HG02763 (cell line): Measurements from ENCODE around the gene TTC28.
"Not testable (repeated sequence)": the region's sequence is repeated elsewhere in the genome, so short reads cannot be mapped to it uniquely, and the experiment has no call there.

Source experiments
- ATAC-seq: cut with Tn5 transposase; IDR thresholded peaks from one replicate; pipeline ENCODE4 v1.9.1; 2021; ENCODE audit warnings: mild to moderate bottlenecking, moderate library complexity; ENCODE audit not compliant: unreplicated experiment

TTC28 gene

GRCh38 chr22:28241656-28242290 lies 437.9 kb downstream of the TTC28 start:
- ATAC-seq = no peak

DNA sequence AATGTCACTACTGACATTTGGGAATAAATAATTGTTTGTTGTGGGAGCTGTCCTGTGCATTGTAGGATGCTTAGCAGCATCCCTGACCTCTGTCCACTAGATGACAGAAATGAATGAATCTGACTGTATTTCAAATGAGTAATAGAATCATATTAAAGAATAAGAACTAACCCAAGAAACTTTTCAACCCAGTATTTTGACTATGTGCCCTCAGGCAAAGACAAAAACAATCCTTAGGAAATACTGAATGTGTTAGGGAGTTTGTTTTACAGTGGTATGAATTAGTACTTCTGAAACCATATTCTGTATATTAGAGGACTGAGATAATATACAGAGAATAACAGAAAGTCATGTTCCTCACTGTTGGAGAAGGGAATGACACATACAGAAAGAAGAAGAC lies 439.7 kb downstream of the TTC28 start:
- no peak for ATAC-seq

DNA sequence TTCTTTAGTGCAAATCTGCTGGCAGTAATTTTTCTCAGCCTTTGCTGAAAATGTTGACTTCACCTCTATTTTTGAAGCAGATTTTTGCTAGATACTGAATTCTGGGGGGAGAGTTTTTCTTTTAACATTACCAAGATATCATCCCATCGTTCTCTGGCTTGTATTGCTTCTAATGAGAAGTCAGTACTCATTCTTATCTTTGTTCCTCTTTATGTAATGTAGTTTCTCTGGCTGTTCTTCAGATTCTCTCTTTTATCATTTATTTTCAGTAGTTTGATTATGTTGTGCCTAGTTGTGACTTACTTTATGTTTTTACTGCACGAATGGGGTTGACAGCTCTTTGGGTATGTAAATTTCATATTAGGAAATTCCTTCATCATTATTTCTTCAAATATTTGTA lies 441.9 kb downstream of the TTC28 start:
- ATAC-seq = no peak

DNA sequence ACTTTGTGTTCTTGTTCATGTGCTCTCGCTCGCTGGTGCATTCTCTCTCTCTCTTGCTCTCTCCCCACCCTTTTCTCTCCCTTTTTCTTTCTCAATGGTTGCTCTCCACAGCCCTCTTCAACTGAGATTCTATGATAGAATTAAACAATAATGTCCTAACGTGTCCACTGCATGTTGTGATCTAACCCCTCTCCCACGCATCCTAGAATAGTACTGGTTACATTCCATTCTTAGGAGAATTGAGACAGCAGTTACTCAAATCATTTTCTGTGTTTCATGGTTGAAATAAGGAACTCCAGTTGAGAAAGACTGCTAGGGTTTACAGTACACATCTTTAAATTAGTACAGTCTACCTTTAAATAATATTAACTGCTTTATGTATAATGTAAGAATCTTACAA lies 442.5 kb downstream of the TTC28 start:
- ATAC-seq = no peak

DNA sequence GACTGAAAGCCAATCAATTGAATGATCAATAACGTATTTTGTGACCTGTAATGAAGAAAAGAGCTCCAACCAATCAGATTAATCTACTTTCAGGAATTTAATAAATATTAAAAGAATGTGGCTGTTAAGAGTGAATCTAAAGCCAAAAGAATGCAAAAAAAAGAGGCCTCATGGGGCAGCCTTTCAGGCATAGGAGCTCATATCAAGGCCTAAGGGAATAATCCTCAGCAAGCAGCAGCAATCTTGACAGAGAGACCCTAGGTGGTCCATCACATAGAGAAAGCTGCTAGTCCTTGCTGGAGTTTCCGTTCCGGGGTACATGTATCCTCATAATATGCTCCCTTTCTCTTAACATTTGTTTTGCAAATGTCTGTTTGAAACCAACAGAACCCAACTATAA lies 447.4 kb downstream of the TTC28 start:
- ATAC-seq = no peak

DNA sequence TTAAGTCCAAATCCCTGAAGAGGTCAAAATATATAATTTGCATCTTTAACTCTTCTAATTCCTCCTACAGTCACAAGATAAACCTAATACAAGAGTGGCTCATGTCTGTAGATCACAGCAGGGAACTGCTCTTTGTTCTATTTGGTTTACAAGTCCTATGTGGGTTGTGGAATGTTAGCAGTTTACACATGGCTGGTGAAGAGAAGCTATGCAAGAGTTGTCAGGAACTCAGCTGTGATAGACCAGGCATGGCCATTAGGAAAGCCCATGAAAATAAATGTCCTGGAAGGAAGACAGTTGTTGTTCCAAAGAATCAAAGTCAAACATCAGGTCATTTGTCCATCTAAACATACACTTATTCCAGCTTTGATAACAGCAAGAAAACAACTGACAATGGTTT lies 448.2 kb downstream of the TTC28 start:
- ATAC-seq = no peak

- ATAC-seq = no peak
Measured at GRCh38 chr22:28230671-28231070, 449.0 kb downstream of the TTC28 start.

DNA sequence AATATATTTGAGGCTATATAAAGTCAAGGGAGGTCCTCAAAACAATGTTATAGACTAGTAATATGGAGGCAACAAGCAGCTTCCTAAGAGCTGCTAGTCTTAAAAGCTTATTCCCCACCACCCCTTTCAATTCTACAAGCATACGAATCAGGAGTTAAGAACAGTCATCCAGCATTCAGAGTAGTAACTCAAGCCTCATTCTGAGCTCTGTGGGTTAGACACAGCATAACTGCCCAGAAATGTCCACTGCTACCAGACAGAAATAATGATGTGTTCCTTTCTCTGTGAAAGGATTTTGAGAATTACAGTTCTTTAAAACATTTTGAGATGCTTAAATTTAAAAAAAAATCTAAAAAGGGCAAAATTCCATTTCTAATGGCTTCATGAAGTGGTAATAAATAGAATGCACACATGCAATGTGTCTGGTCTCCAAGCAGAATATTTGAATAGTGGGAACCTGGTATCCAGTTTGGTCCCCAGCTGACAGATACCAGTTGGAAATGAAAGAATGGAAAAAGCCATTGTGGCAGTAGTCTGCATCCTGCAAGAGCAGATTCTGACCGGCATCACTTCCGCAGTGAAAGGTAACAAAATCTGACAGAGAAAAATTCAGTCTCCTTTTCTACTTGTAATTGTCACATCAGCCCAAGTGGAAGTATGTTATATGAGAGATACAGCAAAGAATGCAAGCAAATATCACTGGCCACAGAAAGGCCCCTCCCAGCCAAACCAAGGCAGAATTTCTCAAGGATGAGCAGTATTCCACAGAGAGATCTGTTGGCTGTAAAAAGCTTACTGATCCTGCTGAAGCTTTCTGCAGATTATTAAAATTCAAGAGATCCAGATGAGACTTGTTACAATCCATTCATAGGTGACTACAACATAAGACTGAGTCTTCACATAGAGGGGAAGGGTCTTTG lies 449.8 kb downstream of the TTC28 start:
- ATAC-seq = no peak

DNA sequence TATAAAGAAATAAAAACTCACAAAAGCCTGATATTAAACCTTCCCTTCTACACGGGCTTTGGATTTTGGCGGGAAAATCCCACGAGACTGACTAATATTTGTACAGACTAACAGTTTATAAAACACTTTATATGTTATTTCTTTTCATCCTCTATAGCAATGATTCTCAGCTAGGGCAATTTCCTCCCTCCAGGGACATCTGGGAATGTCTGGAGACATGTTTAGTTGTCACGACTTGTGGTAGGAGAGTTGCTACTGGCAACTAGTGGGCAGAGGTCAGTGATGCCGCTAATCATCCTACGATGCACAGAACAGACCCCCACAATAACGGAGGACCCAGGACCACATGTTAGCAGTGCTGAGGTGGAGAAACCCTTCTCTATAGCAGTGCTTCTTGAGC lies 455.8 kb downstream of the TTC28 start:
- no peak for ATAC-seq

DNA sequence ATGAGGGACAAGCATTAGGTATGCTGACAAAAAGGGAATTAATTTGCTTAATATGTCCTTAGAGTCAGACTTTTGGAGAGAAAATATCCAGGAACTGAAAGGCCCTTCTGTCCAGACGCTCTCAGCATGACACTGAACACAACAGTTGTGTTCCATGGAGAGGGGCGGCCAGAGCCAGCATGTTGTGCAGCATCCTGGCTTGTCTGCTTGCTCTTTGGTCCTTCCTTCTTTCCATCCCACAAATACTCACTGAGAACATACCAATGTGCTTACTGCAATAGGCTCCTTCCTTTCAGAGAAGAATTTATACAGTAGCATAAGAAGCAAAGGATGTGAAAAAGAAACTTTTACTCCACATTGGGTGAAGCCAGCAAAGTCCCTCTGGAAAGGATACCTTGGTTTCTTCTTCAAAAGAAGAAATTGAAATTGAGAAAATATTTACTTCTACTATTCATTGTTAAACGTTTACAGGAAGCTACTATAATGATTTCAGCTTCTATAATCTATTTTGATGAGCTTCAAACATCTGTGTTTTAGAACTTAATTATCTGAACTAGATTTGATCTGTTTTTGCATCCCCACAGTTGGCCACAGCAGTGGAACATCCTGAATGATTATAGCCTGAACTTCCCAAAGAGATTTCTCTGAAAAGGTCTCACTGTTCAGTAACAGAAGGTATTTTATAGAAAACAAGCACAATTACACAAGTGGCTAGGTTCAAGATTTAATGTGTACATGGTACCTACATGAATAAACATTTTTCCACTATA lies 456.5 kb downstream of the TTC28 start:
- ATAC-seq = no peak

DNA sequence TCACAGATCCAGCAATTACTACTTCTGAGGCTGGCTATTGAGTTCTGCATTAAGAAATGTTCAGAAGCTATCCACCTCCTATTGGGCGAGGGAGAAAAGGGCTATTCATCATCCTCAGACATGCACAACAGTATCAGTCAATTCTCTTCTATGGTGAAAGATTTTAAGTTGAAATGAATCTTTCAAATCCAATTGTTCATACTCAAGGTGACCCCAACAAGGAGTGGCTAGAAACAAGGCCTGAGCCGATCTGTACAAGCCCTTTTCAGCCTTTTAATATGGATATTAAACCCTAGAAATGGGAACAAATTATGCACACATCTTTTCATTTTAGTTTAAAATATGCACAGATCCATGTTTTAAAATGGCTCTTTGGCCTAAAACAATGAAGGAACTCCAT lies 457.1 kb downstream of the TTC28 start:
- ATAC-seq = no peak

DNA sequence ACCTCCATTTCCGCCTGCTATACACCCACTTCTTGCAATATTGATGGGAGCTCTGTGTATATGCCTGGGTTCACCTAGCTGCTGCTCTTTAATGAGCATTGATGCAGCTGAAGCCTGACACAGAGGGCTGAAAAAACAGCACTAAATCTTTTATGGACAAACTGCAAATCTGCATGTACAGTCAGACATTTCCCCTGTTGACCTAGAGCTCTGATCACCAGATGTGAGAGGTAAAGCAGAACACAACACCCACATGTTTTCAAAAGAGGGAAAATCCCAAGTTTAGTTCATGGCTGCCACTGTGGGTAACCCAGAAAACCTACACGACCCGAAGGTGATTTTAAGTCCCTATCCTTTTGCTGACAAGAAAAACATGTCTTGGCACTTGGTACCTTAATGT lies 457.6 kb downstream of the TTC28 start:
- no peak for ATAC-seq

GRCh38 chr22:28220626-28221363 lies 458.8 kb downstream of the TTC28 start:
- ATAC-seq = no peak

- ATAC-seq = no peak
Measured at GRCh38 chr22:28217277-28217676, 462.4 kb downstream of the TTC28 start.

DNA sequence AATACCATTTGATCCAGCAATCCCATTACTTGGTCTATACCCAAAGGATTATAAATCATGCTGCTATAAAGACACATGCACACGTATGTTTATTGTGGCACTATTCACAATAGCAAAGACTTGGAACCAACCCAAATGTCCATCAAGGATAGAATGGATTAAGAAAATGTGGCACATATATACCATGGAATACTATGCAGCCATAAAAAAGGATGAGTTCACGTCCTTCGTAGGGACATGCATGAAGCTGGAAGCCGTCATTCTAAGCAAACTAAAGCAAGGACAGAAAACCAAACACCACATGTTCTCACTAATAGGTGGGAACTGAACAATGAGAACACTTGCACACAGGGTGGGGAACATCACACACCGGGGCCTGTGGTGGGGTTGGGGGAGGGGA lies 464.9 kb downstream of the TTC28 start:
- ATAC-seq = not testable (repeated sequence)

DNA sequence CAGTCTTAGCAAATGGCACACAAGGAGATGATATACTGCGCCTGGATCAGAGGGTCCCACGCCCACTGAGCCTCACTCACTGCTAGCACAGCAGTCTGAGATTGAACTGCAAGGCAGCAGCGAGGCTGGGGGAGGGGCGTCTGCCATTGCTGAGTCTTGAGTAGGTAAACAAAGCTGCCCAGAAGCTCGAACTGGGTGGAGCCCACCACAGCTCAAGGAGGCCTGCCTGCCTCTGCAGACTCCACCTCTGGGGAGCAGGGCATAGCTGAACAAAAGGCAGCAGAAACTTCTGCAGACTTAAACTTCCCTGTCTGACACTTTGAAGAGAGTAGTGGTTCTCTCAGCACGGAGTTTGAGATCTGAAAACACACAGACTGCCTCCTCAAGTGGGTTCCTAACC lies 470.2 kb downstream of the TTC28 start:
- ATAC-seq = not testable (repeated sequence)

- no peak for ATAC-seq
Measured at GRCh38 chr22:28208787-28209186, 470.9 kb downstream of the TTC28 start.

- ATAC-seq = no peak
Measured at GRCh38 chr22:28208036-28208435, 471.6 kb downstream of the TTC28 start.

- ATAC-seq = no peak
Measured at GRCh38 chr22:28207281-28208030, 472.2 kb downstream of the TTC28 start.

DNA sequence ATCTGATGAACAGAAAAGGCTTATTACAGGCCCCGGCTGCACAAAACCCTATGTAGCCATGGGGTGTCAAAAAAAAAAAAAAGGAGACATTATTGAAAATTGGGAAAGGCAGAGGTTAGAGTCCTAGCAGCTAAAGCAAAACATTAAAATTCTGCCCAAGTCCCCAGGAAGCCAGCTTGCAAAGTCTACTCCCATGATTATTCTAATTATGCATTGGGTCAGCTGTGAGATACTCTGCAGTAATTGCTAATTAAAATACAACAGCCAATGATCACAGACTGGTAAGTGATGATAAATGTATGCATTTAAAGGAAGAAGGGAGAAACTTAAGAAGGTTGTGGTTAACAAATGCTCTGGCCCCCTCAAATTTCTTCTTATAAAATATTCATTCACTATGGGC lies 473.7 kb downstream of the TTC28 start:
- no peak for ATAC-seq
